Esophagus (tissue), 2 donors: ENCODE measurements around the gene TBATA. TPM values are rescaled to one million over a fixed set of nuclear protein-coding genes. Genes with fewer than 3 reads are reported as not detected.

Experiments used
- H3K27ac ChIP-seq, 2 donors: one replicate each; pipeline ENCODE4 v1.5.1; 2013; ENCODE audit warnings: low read depth in 2 of 2, mild to moderate bottlenecking in 2 of 2, inconsistent platforms in 1 of 2, low read length in 1 of 2, moderate library complexity in 1 of 2
- H3K27me3 ChIP-seq, 2 donors: one replicate each; pipeline ENCODE4 v1.6.1; 2013; ENCODE audit warnings: low read length in 2 of 2, control low read depth in 1 of 2, mild to moderate bottlenecking in 1 of 2; ENCODE audit not compliant: insufficient read depth in 2 of 2, control insufficient read depth in 1 of 2
- H3K36me3 ChIP-seq, 2 donors: one replicate each; pipeline ENCODE4 v1.6.1; 2013; ENCODE audit warnings: low read length in 1 of 2; ENCODE audit not compliant: control insufficient read depth in 2 of 2, insufficient read depth in 2 of 2
- H3K4me1 ChIP-seq, 2 donors: one replicate each; pipeline ENCODE4 v1.6.1; 2013; ENCODE audit warnings: low read length in 1 of 2; ENCODE audit not compliant: control insufficient read depth in 2 of 2, insufficient read depth in 2 of 2
- H3K4me3 ChIP-seq, 2 donors: one replicate each; pipeline ENCODE4 v1.5.1; 2013; ENCODE audit warnings: low read length in 2 of 2, mild to moderate bottlenecking in 2 of 2, low read depth in 1 of 2, moderate library complexity in 1 of 2
- H3K9me3 ChIP-seq, 2 donors: one replicate each; pipeline ENCODE4 v1.6.1; 2013; ENCODE audit warnings: mild to moderate bottlenecking in 2 of 2, low read depth in 1 of 2, low read length in 1 of 2, moderate library complexity in 1 of 2; ENCODE audit not compliant: control insufficient read depth in 2 of 2, insufficient read depth in 1 of 2
- WGBS, 2 donors: extraction: QIAGEN DNeasy Blood & Tissue Kit; methylation state at CpG; one replicate each; pipeline ENCODE4 v1.1.7; 2013; 5-methylcytosine and 5-hydroxymethylcytosine counted together
- polyA plus RNA-seq, 2 donors: library from polyadenylated mRNA; stranded (reverse); fragments of 200-250 nt; gene quantifications; one replicate each; pipeline ENCODE4 v1.2.3, GENCODE V29; 2013
- donor health status: healthy with polysubstance abuse.
- donor health status: Bipolar disorder and iron deficiency.

The TBATA gene
- polyA plus RNA-seq, 2 donors, result not detected

DNA sequence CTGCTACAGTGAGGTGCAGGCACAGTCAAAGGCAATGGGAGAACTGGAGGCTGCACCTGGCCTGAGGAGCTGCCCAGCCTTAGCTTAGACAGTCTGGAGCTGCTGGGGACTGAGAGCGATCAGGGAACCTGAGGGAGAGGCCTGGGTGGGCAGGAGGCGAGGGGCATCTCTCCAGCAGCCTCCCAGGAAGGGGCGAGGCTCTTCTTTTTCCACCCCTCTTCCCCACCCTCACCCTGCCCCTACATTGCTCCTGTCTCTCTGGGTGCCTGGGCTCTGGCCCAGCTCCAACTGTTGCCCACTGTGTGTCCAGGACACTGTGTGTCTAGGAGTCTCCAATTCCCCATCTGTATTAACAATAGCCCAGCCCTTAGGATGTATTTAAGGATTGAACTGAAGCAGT is 36.9 kb downstream of the TBATA start:
- no peaks in the 10 kb centered on the region for H3K36me3 ChIP-seq
- 90 to 97% methylated on average over 3 of the region's 3 CpGs for WGBS, 2 donors
- H3K9me3 ChIP-seq, result no peaks in the 10 kb centered on the region
- H3K4me3 ChIP-seq, result no peak overlapping the region
- H3K4me1 ChIP-seq, result peaks cover 3% of the 10 kb centered on the region in 2 donors
- no peak overlapping the region for H3K27ac ChIP-seq
- H3K27me3 ChIP-seq, result no peaks in the 10 kb centered on the region

DNA sequence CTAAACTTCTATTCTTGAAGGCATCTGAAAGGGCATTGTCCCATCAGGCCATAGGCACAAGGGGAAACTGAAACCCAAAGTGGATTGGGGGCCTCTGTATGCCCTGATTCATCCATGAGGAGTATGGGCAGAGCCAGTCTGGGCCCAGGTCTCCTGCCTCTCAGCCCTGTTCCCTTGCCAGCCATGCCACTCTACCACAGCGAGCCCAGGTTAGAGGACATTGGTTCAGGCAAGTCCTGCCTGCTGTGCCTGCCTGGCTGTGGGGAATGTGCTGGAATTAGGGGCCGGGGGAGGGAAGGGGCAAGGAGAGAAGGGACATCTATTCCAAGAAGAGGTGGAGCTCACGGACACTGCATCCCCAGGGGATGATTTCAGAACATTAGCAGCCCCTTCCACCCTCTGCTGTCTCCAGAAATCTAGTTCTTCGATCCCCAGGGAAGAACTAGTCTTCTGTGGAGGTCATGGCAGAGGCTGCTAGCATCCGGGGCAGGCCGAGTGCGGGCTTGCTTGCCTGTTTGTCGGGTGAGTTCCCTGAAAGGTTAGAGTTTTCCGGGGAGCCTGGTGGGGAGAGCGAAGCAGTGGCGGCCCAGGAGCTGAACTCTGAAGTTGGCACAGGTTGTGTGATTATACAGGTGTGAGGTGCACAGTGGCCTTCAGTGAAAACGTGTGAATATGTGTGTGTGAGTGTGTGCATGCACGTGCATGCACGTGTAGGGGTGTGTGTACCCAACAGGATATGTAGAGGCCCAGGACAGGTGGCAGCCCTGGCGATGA is 37.8 kb downstream of the TBATA start:
- no peak overlapping the region for H3K4me3 ChIP-seq
- H3K27me3 ChIP-seq, result no peaks in the 10 kb centered on the region
- H3K9me3 ChIP-seq, result no peaks in the 10 kb centered on the region
- H3K4me1 ChIP-seq, result peaks cover 3% of the 10 kb centered on the region in 2 donors
- H3K27ac ChIP-seq, result no peak overlapping the region
- 82% methylated on average over 14 to 15 of the region's 15 CpGs for WGBS, 2 donors
- no peaks in the 10 kb centered on the region for H3K36me3 ChIP-seq

DNA sequence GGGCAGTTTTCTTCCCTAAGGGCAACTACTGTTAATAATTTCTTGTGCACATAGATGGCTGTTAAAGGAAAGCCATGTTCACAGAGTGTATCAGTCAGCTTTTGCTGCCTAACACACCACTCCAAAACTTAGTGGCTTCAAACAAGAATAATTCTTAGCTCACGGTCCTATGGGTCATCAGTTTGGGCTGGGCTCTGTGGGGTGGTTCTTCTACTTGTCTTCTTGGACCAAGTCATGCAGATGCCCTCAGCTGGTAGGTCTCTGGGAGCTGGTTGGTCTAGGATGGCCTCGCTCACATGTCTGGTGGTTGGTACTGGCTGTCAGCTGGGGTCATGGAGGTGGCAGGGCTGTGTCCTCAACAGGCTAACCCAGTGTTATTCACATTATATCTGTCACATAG is 39.6 kb downstream of the TBATA start:
- WGBS, 2 donors, result 71 to 91% methylated on average over 2 of the region's 2 CpGs
- Histone ChIP-seq H3K4me1 (peaks cover 3% of the 10 kb centered on the region in 2 donors), H3K4me3 (no peak overlapping the region)

DNA sequence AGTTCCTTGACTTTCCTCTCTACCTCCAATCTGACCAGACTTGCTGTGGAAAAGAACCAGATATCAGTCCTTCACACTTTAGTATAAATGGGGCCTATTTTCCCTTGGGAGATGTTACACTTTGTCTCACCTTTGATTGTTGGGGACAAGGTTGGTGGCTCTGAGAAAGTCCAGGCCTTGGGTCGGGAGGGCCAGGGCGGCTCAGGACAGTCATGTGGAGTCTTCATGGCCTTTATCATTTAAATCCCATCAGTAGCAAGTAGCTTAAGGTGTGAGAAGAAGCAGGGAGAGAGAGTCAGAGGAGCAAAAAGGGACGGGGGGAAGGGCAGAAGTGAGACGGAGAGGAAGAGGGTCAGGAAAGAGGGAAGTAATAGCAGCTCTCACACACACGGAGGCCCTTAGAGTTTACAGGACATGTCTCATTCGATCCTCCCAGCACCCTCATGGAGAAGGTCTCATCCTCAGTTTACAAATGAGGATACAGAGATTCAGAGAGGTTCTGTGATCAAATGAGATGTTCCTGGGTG is 40.5 kb downstream of the TBATA start:
- Histone ChIP-seq H3K36me3 (no peaks in the 10 kb centered on the region), H3K4me1 (peaks cover 3% of the 10 kb centered on the region in 2 donors), H3K27ac (no peak overlapping the region), H3K27me3 (no peaks in the 10 kb centered on the region), H3K4me3 (no peak overlapping the region), H3K9me3 (no peaks in the 10 kb centered on the region)
- WGBS, 2 donors, result 75 to 81% methylated on average over 6 of the region's 6 CpGs

More for the DNA sequence above, 39.6 kb downstream of the TBATA start:
- H3K9me3 ChIP-seq, result no peaks in the 10 kb centered on the region
- no peaks in the 10 kb centered on the region for H3K36me3 ChIP-seq
- H3K27ac ChIP-seq, result no peak overlapping the region
- no peaks in the 10 kb centered on the region for H3K27me3 ChIP-seq

DNA sequence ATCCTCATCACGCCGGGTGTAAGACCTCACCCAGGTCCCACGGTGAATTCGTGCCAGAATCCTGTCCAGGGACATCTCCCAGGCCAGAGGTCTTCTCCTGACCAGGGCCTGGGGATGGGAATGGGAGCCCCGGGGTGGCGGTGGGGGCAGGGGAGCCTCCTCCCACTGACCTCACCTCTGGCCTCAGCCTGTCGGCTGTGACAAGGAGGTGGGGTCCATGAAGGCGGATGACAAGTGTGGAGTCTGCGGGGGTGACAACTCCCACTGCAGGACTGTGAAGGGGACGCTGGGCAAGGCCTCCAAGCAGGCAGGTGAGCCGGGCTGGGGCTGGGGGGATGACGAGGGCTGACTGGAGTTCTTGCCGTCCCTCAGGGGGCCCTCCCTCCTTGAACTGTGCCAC is 41.3 kb downstream of the TBATA start:
- Histone ChIP-seq H3K4me3 (no peak overlapping the region), H3K27me3 (no peaks in the 10 kb centered on the region), H3K36me3 (no peaks in the 10 kb centered on the region), H3K27ac (no peak overlapping the region), H3K4me1 (peaks cover 3% of the 10 kb centered on the region in 2 donors), H3K9me3 (no peaks in the 10 kb centered on the region)
- 91 to 92% methylated on average over 13 of the region's 13 CpGs for WGBS, 2 donors

DNA sequence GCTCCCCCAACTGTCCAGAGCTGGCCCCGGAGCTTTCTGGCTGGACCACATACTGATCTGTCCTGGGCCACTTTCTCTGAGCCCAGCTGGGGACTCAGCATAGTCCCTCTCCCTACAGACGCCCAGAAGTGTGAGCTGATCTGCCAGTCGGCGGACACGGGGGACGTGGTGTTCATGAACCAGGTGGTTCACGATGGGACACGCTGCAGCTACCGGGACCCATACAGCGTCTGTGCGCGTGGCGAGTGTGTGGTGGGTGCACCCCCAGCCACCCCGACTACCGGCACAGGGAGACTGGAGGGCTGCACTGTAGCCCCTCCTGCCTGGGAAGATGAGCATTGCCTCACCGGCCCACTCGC is 41.8 kb downstream of the TBATA start:
- WGBS, 2 donors, result 92 to 93% methylated on average over 17 of the region's 17 CpGs
- Histone ChIP-seq H3K27ac (no peak overlapping the region), H3K27me3 (no peaks in the 10 kb centered on the region), H3K4me1 (peaks cover 3% of the 10 kb centered on the region in 2 donors), H3K36me3 (no peaks in the 10 kb centered on the region), H3K9me3 (no peaks in the 10 kb centered on the region), H3K4me3 (no peak overlapping the region)

DNA sequence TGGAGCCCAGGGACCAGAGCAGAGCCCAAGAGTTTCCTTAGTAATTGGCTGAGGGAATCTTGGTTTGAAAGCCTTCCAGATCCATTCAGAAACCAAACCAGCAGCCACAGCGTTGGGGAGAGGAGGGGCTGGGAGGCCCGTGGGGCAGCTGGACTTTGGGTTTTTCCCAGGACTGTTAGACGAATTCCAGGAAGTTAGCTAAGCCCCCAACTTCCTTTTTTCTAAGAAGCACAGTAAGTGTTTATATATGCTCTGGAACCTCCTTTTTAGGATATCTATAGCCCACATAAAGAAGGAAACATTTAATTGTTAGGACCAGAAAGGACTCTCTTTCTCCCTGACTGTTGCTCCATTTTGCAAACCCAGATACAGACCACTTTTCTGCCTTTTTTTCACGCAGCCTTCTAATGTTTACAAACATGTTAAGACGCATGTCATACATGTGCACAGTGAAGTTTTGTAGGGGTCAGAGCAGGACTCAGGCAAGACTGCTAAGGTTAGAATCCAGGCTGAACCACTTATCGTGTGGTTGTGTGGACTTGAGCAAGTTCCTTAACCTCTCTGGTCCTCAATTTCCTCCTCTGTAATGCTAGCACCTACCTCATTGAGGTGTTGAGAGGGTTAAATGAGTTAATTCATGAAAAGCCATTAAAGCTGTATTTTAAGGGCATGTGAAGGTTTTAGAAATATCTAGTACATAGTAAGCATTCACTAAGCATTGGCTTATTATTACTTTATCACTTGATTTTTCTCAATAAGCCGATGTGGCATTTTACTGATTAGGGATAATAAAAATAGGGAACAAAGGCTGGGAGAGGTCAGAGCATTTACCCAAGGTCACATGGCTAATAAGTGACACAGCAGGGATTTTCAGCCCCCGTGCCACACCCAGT is 42.4 kb downstream of the TBATA start:
- Histone ChIP-seq H3K4me3 (no peak overlapping the region), H3K9me3 (no peaks in the 10 kb centered on the region), H3K27ac (no peak overlapping the region), H3K4me1 (peaks cover 3% of the 10 kb centered on the region in 2 donors), H3K36me3 (no peaks in the 10 kb centered on the region), H3K27me3 (no peaks in the 10 kb centered on the region)
- 34 to 41% methylated on average over 8 of the region's 8 CpGs for WGBS, 2 donors

DNA sequence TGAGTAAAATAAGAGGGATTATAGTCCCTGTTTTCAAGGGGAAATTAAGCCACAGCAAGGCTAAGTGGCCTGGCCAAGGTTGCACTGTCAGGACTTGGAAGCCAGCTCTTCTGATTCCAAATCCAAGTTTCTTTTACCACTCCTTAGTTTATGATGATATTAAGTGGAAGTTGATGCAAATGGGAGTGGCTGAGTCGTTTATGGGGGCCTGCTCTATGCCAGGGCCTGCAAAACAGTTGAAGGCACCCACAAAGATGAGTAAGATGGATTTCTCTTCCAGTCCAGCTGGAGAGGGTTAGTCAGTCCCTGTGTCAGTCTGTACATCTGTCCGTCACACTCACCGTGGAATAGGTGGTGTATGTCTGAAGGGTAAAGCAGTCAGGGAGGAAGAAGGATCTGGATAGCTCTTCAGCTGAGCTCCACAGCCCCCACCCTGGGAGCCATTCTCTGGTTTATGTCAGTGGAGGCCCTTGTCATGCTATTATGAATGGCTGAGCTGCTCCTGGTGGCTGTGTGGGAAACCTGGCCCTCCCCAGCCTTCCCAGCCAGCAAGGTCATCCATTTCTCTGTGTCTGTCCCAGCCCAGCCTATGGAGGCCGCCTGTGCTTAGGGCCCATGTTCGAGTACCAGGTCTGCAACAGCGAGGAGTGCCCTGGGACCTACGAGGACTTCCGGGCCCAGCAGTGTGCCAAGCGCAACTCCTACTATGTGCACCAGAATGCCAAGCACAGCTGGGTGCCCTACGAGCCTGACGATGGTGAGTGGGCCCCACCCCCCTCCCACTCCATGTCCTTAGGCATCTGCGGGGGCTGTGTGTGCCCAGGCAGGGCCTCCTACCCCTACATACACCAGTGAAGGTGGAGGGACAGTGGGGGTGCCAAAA is 44.5 kb downstream of the TBATA start:
- no peaks in the 10 kb centered on the region for H3K9me3 ChIP-seq
- H3K27ac ChIP-seq, result no peak overlapping the region
- H3K4me3 ChIP-seq, result no peak overlapping the region
- no peaks in the 10 kb centered on the region for H3K27me3 ChIP-seq
- H3K36me3 ChIP-seq, result no peaks in the 10 kb centered on the region
- H3K4me1 ChIP-seq, result peaks cover 3% of the 10 kb centered on the region in 2 donors
- 84% methylated on average over 12 of the region's 12 CpGs for WGBS, 2 donors

DNA sequence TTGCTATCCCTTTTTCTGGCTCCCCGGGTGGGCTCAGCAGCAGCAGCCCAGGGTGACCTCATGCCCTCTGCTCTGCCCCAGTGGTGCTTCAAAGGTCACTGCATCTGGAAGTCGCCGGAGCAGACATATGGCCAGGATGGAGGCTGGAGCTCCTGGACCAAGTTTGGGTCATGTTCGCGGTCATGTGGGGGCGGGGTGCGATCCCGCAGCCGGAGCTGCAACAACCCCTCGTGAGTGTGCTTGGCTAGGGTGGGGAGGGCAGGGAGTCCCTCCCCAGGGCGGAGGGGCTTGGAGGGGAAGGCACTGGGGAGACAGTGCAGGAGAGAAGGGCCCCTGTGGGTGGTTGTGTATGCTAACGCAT is 46.4 kb downstream of the TBATA start:
- Histone ChIP-seq H3K9me3 (no peaks in the 10 kb centered on the region), H3K4me3 (no peak overlapping the region), H3K27me3 (no peaks in the 10 kb centered on the region), H3K36me3 (no peaks in the 10 kb centered on the region), H3K27ac (no peak overlapping the region), H3K4me1 (peaks cover 0 to 3% of the 10 kb centered on the region in 2 donors)
- WGBS, 2 donors, result 83 to 89% methylated on average over 12 of the region's 12 CpGs
